Stimulated activated naive CD8-positive, alpha-beta T cell treated with anti-CD3 and anti-CD28 coated beads, Interleukin-15, Interleukin-2, amounts not matched to agents 100 ng/mL and 50 ng/mL, for 24 hours (primary cell): Measurements from ENCODE around the gene PRDM1.
A peak's percentile ranks its signal among the peaks of the same experiment; 100 is the strongest.

Source experiments
- H3K27ac Mint-ChIP-seq: one replicate; pipeline ENCODE4 v1.8.0; 2021; ENCODE audit warnings: mild to moderate bottlenecking, mixed read lengths
- H3K27me3 Mint-ChIP-seq: one replicate; pipeline ENCODE4 v1.8.0; 2021; ENCODE audit warnings: mixed read lengths
- H3K36me3 Mint-ChIP-seq: one replicate; pipeline ENCODE4 v1.8.0; 2021; ENCODE audit warnings: low read depth, mixed read lengths
- H3K4me1 Mint-ChIP-seq: one replicate; pipeline ENCODE4 v1.8.0; 2021; ENCODE audit warnings: low read depth, mixed read lengths
- H3K4me3 Mint-ChIP-seq: one replicate; pipeline ENCODE4 v1.8.0; 2021; ENCODE audit warnings: mild to moderate bottlenecking, mixed read lengths
- H3K9me3 Mint-ChIP-seq: one replicate; pipeline ENCODE4 v1.8.0; 2021; ENCODE audit warnings: mixed read lengths

PRDM1 gene

GRCh38 chr6:106082735-106083398, 3.3 kb upstream of the PRDM1 start:
- Mint-ChIP-seq H3K4me3 (no peak overlapping the region), H3K27me3 (peaks cover 38% of the 10 kb centered on the region), H3K27ac (peak overlapping the region; percentile 52), H3K4me1 (peaks cover 52% of the 10 kb centered on the region), H3K9me3 (no peaks in the 10 kb centered on the region), H3K36me3 (no peaks in the 10 kb centered on the region)

- no peak overlapping the region for H3K4me3 Mint-ChIP-seq
- peaks cover 46% of the 10 kb centered on the region for H3K27me3 Mint-ChIP-seq
Observed at GRCh38 chr6:106083618-106084017, 2.5 kb upstream of the PRDM1 start.

GRCh38 chr6:106084106-106084988, 1.8 kb upstream of the PRDM1 start:
- no peak overlapping the region for H3K4me3 Mint-ChIP-seq
- peak overlapping the region; percentile 41 for H3K27ac Mint-ChIP-seq
- peaks cover 53% of the 10 kb centered on the region for H3K27me3 Mint-ChIP-seq
- peaks cover 61% of the 10 kb centered on the region for H3K4me1 Mint-ChIP-seq
- no peaks in the 10 kb centered on the region for H3K9me3 Mint-ChIP-seq
- peaks cover 6% of the 10 kb centered on the region for H3K36me3 Mint-ChIP-seq

More at GRCh38 chr6:106083618-106084017, 2.5 kb upstream of the PRDM1 start:
- peaks cover 60% of the 10 kb centered on the region for H3K4me1 Mint-ChIP-seq
- H3K9me3 Mint-ChIP-seq = no peaks in the 10 kb centered on the region
- H3K27ac Mint-ChIP-seq = peak overlapping the region; percentile 41
- peaks cover 5% of the 10 kb centered on the region for H3K36me3 Mint-ChIP-seq

- H3K9me3 Mint-ChIP-seq = no peaks in the 10 kb centered on the region
- peaks cover 60% of the 10 kb centered on the region for H3K27me3 Mint-ChIP-seq
- H3K27ac Mint-ChIP-seq = no peak overlapping the region
- peak overlapping the region; percentile 86 for H3K4me3 Mint-ChIP-seq
- peaks cover 67% of the 10 kb centered on the region for H3K4me1 Mint-ChIP-seq
- H3K36me3 Mint-ChIP-seq = peaks cover 6% of the 10 kb centered on the region
Observed at GRCh38 chr6:106084989-106085691, 996 bp upstream of the PRDM1 start.

GRCh38 chr6:106085692-106085983, 498 bp upstream of the PRDM1 start:
- peaks cover 72% of the 10 kb centered on the region for H3K4me1 Mint-ChIP-seq
- H3K27ac Mint-ChIP-seq = peak overlapping the region; percentile 41
- no peaks in the 10 kb centered on the region for H3K9me3 Mint-ChIP-seq
- H3K27me3 Mint-ChIP-seq = peaks cover 64% of the 10 kb centered on the region
- H3K4me3 Mint-ChIP-seq = peak overlapping the region; percentile 86
- peaks cover 6% of the 10 kb centered on the region for H3K36me3 Mint-ChIP-seq

- peaks cover 80% of the 10 kb centered on the region for H3K4me1 Mint-ChIP-seq
- H3K36me3 Mint-ChIP-seq = peaks cover 6% of the 10 kb centered on the region
- H3K27ac Mint-ChIP-seq = no peak overlapping the region
- H3K9me3 Mint-ChIP-seq = no peaks in the 10 kb centered on the region
- H3K27me3 Mint-ChIP-seq = peaks cover 66% of the 10 kb centered on the region
- H3K4me3 Mint-ChIP-seq = peak overlapping the region; percentile 86
Observed at GRCh38 chr6:106086814-106087175, 659 bp downstream of the PRDM1 start.

- H3K9me3 Mint-ChIP-seq = no peaks in the 10 kb centered on the region
- H3K27ac Mint-ChIP-seq = peak overlapping the region; percentile 59
- H3K36me3 Mint-ChIP-seq = peaks cover 6% of the 10 kb centered on the region
- peak overlapping the region; percentile 86 for H3K4me3 Mint-ChIP-seq
- peaks cover 67% of the 10 kb centered on the region for H3K27me3 Mint-ChIP-seq
- H3K4me1 Mint-ChIP-seq = peaks cover 76% of the 10 kb centered on the region
Observed at GRCh38 chr6:106087548-106088325, 1.6 kb downstream of the PRDM1 start.

GRCh38 chr6:106090001-106090400, 3.9 kb downstream of the PRDM1 start:
- no peak overlapping the region for H3K27ac Mint-ChIP-seq
- H3K27me3 Mint-ChIP-seq = peaks cover 60% of the 10 kb centered on the region
- no peaks in the 10 kb centered on the region for H3K9me3 Mint-ChIP-seq
- peaks cover 75% of the 10 kb centered on the region for H3K4me1 Mint-ChIP-seq
- H3K4me3 Mint-ChIP-seq = peak overlapping the region; percentile 17
- H3K36me3 Mint-ChIP-seq = peaks cover 6% of the 10 kb centered on the region

GRCh38 chr6:106092279-106092678, 6.1 kb downstream of the PRDM1 start:
- H3K36me3 Mint-ChIP-seq = peaks cover 6% of the 10 kb centered on the region
- no peak overlapping the region for H3K4me3 Mint-ChIP-seq

GRCh38 chr6:106094261-106094963, 8.3 kb downstream of the PRDM1 start:
- H3K27ac Mint-ChIP-seq = peak overlapping the region; percentile 74
- H3K4me1 Mint-ChIP-seq = peaks cover 83% of the 10 kb centered on the region
- no peaks in the 10 kb centered on the region for H3K9me3 Mint-ChIP-seq
- peaks cover 25% of the 10 kb centered on the region for H3K27me3 Mint-ChIP-seq
- H3K4me3 Mint-ChIP-seq = peak overlapping the region; percentile 64
- no peaks in the 10 kb centered on the region for H3K36me3 Mint-ChIP-seq

More at GRCh38 chr6:106092279-106092678, 6.1 kb downstream of the PRDM1 start:
- no peaks in the 10 kb centered on the region for H3K9me3 Mint-ChIP-seq
- peaks cover 76% of the 10 kb centered on the region for H3K4me1 Mint-ChIP-seq
- peaks cover 46% of the 10 kb centered on the region for H3K27me3 Mint-ChIP-seq
- no peak overlapping the region for H3K27ac Mint-ChIP-seq

GRCh38 chr6:106094964-106095335, 8.8 kb downstream of the PRDM1 start:
- H3K36me3 Mint-ChIP-seq = peaks cover 2% of the 10 kb centered on the region
- peaks cover 19% of the 10 kb centered on the region for H3K27me3 Mint-ChIP-seq
- H3K4me1 Mint-ChIP-seq = peaks cover 84% of the 10 kb centered on the region
- H3K9me3 Mint-ChIP-seq = no peaks in the 10 kb centered on the region
- H3K4me3 Mint-ChIP-seq = no peak overlapping the region
- H3K27ac Mint-ChIP-seq = no peak overlapping the region

GRCh38 chr6:106097411-106098231, 11.5 kb downstream of the PRDM1 start:
- H3K27me3 Mint-ChIP-seq = peaks cover 3% of the 10 kb centered on the region
- H3K36me3 Mint-ChIP-seq = peaks cover 18% of the 10 kb centered on the region
- peak overlapping the region; percentile 96 for H3K27ac Mint-ChIP-seq
- H3K9me3 Mint-ChIP-seq = no peaks in the 10 kb centered on the region
- peak overlapping the region; percentile 91 for H3K4me3 Mint-ChIP-seq
- H3K4me1 Mint-ChIP-seq = peaks cover 96% of the 10 kb centered on the region

GRCh38 chr6:106098383-106099234, 12.5 kb downstream of the PRDM1 start:
- peaks cover 100% of the 10 kb centered on the region for H3K4me1 Mint-ChIP-seq
- peak overlapping the region; percentile 91 for H3K4me3 Mint-ChIP-seq
- H3K36me3 Mint-ChIP-seq = peaks cover 18% of the 10 kb centered on the region

More at GRCh38 chr6:106098383-106099234, 12.5 kb downstream of the PRDM1 start:
- H3K9me3 Mint-ChIP-seq = no peaks in the 10 kb centered on the region
- H3K27me3 Mint-ChIP-seq = peaks cover 3% of the 10 kb centered on the region
- peak overlapping the region; percentile 96 for H3K27ac Mint-ChIP-seq
